HepG2 (cell line): ENCODE results near the gene TMEM150C. TPM values are rescaled to one million over a fixed set of nuclear protein-coding genes. Genes with fewer than 3 reads are reported as not detected.

Source experiments
- AGO2 ChIP-seq: fragments of 200-400 bp; formaldehyde crosslinking; optimal IDR thresholded peaks from 2 replicates; pipeline ENCODE3; 2017; ENCODE audit warnings: mild to moderate bottlenecking, low read depth, low read length, moderate library complexity
- CREB1 ChIP-seq, 2 experiments: fragments of 450-650 bp in 1 of 2; IDR thresholded peaks; 2 replicates each; pipeline ENCODE4 v1.6.1; 2016 to 2017; ENCODE audit warnings: control low read depth in 1 of 2, mild to moderate bottlenecking in 1 of 2, missing compliant biosample characterization in 1 of 2, missing genetic modification characterization in 1 of 2
- DMTF1 ChIP-seq: sonication (generic); formaldehyde crosslinking; IDR thresholded peaks from 2 replicates; pipeline ENCODE4 v1.4.0; 2020; ENCODE audit warnings: mild to moderate bottlenecking, missing genetic modification reagents
- FOXC1 ChIP-seq: sonication (generic); formaldehyde crosslinking; IDR thresholded peaks from 2 replicates; pipeline ENCODE4 v1.8.0; 2022; ENCODE audit warnings: mild to moderate bottlenecking, missing genetic modification reagents, borderline replicate concordance
- GLMP ChIP-seq: sonication (generic); formaldehyde crosslinking; IDR thresholded peaks from 2 replicates; pipeline ENCODE4 v1.9.0; 2021; ENCODE audit warnings: missing genetic modification reagents, mild to moderate bottlenecking, borderline replicate concordance
- GRHL1 ChIP-seq: sonication (generic); formaldehyde crosslinking; conservative IDR thresholded peaks from 2 replicates; pipeline ENCODE4 v1.8.0; 2022; ENCODE audit warnings: missing genetic modification reagents
- IKZF4 ChIP-seq: sonication (generic); formaldehyde crosslinking; IDR thresholded peaks from 2 replicates; pipeline ENCODE4 v1.5.1; 2020; ENCODE audit warnings: borderline replicate concordance, mild to moderate bottlenecking, low read depth, missing genetic modification reagents; ENCODE audit errors: not compliant biosample characterization
- PLSCR1 ChIP-seq: sonication (generic); formaldehyde crosslinking; IDR thresholded peaks from 2 replicates; pipeline ENCODE4 v1.5.0; 2020; ENCODE audit warnings: missing genetic modification reagents, mild to moderate bottlenecking, borderline replicate concordance
- SCMH1 ChIP-seq: sonication (generic); formaldehyde crosslinking; IDR thresholded peaks from 2 replicates; pipeline ENCODE4 v1.9.0; 2021; ENCODE audit warnings: missing genetic modification reagents, mild to moderate bottlenecking, borderline replicate concordance
- ZMYM4 ChIP-seq: sonication (generic); formaldehyde crosslinking; IDR thresholded peaks from 2 replicates; pipeline ENCODE4 v1.8.1; 2023; ENCODE audit warnings: mild to moderate bottlenecking, missing genetic modification reagents
- ZNF333 ChIP-seq: sonication (generic); formaldehyde crosslinking; IDR thresholded peaks from 2 replicates; pipeline ENCODE4 v1.4.0; 2020; ENCODE audit warnings: mild to moderate bottlenecking, missing genetic modification reagents, borderline replicate concordance
- ZNF33A ChIP-seq: sonication (generic); formaldehyde crosslinking; IDR thresholded peaks from 2 replicates; pipeline ENCODE4 v1.5.1; 2020; ENCODE audit warnings: missing genetic modification reagents, mild to moderate bottlenecking, moderate library complexity, borderline replicate concordance
- ZNF768 ChIP-seq: sonication (generic); formaldehyde crosslinking; IDR thresholded peaks from 2 replicates; pipeline ENCODE4 v1.4.0; 2020; ENCODE audit warnings: missing genetic modification reagents
- polyA plus RNA-seq, 8 experiments: library from polyadenylated mRNA; depleted of rRNA in 3 of 8; stranded (reverse) in 7 of 8; unstranded in 1 of 8; fragments of >200 nt; fragmentation: Illumina TruSeq in 4 of 8; extraction: Trizol in 4 of 8; gene quantifications; 2 replicates each; pipeline versions ENCODE4 v1.2.1 to v1.2.3, GENCODE V29; 2011 to 2016; ENCODE audit warnings: low read depth in 4 of 8, missing spikeins in 1 of 8, mixed read lengths in 1 of 8; ENCODE audit not compliant: insufficient read depth in 1 of 8
- total RNA-seq, 5 experiments: library from RNA; depleted of rRNA; stranded (reverse); fragments of >200 nt; fragmentation: Illumina TruSeq; extraction: Trizol; gene quantifications; 2 replicates each; pipeline ENCODE4 v1.2.3, GENCODE V29; 2016; ENCODE audit warnings: low read depth in 1 of 5
- TF ChIP-seq, protein P1 (sequence below): sonication (generic); formaldehyde crosslinking; IDR thresholded peaks from 2 replicates; pipeline ENCODE4 v1.5.0; 2020; ENCODE audit warnings: mild to moderate bottlenecking, missing genetic modification reagents
- TF ChIP-seq, protein P2 (sequence below): sonication (generic); formaldehyde crosslinking; IDR thresholded peaks from 2 replicates; pipeline ENCODE4 v1.5.0; 2020; ENCODE audit warnings: mild to moderate bottlenecking, missing genetic modification reagents, moderate library complexity

The TMEM150C gene
- total and polyA plus RNA-seq, 2 of the 13 experiments (the other 11 are each of a cell fraction or from before 2014, with no cell fraction given) = 0.33 to 0.42 TPM

GRCh38 chr4:82434949-82435348 is 126.8 kb downstream of the TMEM150C start (continued):
- TF ChIP-seq, protein P1, sequence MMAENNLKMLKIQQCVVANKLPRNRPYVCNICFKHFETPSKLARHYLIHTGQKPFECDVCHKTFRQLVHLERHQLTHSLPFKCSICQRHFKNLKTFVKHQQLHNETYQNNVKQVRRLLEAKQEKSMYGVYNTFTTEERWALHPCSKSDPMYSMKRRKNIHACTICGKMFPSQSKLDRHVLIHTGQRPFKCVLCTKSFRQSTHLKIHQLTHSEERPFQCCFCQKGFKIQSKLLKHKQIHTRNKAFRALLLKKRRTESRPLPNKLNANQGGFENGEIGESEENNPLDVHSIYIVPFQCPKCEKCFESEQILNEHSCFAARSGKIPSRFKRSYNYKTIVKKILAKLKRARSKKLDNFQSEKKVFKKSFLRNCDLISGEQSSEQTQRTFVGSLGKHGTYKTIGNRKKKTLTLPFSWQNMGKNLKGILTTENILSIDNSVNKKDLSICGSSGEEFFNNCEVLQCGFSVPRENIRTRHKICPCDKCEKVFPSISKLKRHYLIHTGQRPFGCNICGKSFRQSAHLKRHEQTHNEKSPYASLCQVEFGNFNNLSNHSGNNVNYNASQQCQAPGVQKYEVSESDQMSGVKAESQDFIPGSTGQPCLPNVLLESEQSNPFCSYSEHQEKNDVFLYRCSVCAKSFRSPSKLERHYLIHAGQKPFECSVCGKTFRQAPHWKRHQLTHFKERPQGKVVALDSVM (CRISPR knock-in tag) = peak; percentile 88
- TF ChIP-seq ZNF33A (CRISPR knock-in tag) (no peak), IKZF4 (CRISPR knock-in tag) (no peak), ZNF768 (no peak), AGO2 (no peak), GRHL1 (CRISPR knock-in tag) (no peak), SCMH1 (CRISPR knock-in tag) (no peak), FOXC1 (no peak), CREB1 (IDR thresholded peaks at IDR 0.05) (no peak), CREB1 (CRISPR knock-in tag; IDR thresholded peaks at IDR 0.05) (no peak), PLSCR1 (CRISPR knock-in tag) (no peak), GLMP (no peak), DMTF1 (no peak), ZNF333 (CRISPR knock-in tag) (no peak), ZMYM4 (CRISPR knock-in tag) (peak; percentile 21; the same call in 1 of the 2 replicates)
- TF ChIP-seq, protein P2, sequence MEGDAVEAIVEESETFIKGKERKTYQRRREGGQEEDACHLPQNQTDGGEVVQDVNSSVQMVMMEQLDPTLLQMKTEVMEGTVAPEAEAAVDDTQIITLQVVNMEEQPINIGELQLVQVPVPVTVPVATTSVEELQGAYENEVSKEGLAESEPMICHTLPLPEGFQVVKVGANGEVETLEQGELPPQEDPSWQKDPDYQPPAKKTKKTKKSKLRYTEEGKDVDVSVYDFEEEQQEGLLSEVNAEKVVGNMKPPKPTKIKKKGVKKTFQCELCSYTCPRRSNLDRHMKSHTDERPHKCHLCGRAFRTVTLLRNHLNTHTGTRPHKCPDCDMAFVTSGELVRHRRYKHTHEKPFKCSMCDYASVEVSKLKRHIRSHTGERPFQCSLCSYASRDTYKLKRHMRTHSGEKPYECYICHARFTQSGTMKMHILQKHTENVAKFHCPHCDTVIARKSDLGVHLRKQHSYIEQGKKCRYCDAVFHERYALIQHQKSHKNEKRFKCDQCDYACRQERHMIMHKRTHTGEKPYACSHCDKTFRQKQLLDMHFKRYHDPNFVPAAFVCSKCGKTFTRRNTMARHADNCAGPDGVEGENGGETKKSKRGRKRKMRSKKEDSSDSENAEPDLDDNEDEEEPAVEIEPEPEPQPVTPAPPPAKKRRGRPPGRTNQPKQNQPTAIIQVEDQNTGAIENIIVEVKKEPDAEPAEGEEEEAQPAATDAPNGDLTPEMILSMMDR (CRISPR knock-in tag) = no peak
